Esophagus squamous epithelium (tissue), 4 donors: ENCODE data around the gene CACNA1I.

Experiments
- CTCF ChIP-seq, 6 experiments: fragments of 450-650 bp in 4 of 6; fragments of 200-600 bp in 2 of 6; sonication (generic) in 2 of 6; IDR thresholded peaks; one replicate each; pipeline ENCODE4 v1.5.1; 2016 to 2019; ENCODE audit warnings: antibody characterized with exemption in 6 of 6, mild to moderate bottlenecking in 4 of 6, moderate library complexity in 4 of 6
- POLR2A ChIP-seq, 4 donors: fragments of 450-650 bp; IDR thresholded peaks; one replicate each; pipeline ENCODE4 v1.6.1; 2017; ENCODE audit warnings: antibody characterized with exemption in 4 of 4, mild to moderate bottlenecking in 4 of 4, moderate library complexity in 3 of 4

GRCh38 chr22:39683639-39684038 is 113.1 kb downstream of the CACNA1I start:
- no peak for TF ChIP-seq CTCF (IDR thresholded peaks at IDR 0.05)
- no peak for TF ChIP-seq POLR2A (IDR thresholded peaks at IDR 0.05)
